ENCODE measurements around the gene ARHGAP19. TPM values are rescaled to one million over a fixed set of nuclear protein-coding genes. Genes with fewer than 3 reads are reported as not detected.

The ARHGAP19 gene
- polyA plus RNA-seq, 4 donors: 2.2 to 15.2 (median 3.7) TPM

DNA sequence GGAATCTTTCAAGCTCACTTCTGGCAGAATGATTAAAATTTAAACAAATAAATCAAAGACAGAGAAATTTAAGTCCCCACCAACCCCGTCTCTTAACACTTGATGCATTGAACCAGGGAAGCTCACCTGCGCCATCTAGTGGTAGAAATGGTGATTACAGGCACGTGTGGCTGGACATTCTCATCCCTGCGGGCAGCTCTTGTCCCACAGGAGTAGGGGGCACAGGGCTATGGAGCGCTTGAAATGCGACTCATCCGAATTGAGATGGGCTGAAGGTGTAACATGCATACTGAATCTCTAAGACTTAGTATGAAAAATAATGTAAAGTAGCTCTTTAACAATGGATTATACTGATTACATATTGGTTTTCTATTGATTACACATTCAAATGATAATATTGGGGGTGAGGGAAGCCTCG, 81.9 kb downstream of the ARHGAP19 start:
- H3K27me3 ChIP-seq (ENCODE audit: control insufficient read depth in 3 of 3, insufficient read depth in 3 of 3, low read length in 3 of 3): peaks cover 0 to 2% (median 0%) of the 10 kb centered on the region in 3 donors
- peak; percentile 70 to 73 for DNase-seq
- no peaks in the 10 kb centered on the region for H3K9me3 ChIP-seq (ENCODE audit: control insufficient read depth in 2 of 2, insufficient read depth in 1 of 2, low read depth in 1 of 2, low read length in 1 of 2)
- no peak overlapping the region for H3K27ac ChIP-seq (ENCODE audit: low read depth in 1 of 3, low read length in 2 of 3)
- peaks cover 0 to under 1% (median 0%) of the 10 kb centered on the region in 3 donors for H3K36me3 ChIP-seq (ENCODE audit: control insufficient read depth in 3 of 3, insufficient read depth in 2 of 3, low read depth in 1 of 3, low read length in 3 of 3)
- H3K4me1 ChIP-seq (ENCODE audit: control insufficient read depth in 3 of 3, insufficient read depth in 2 of 3, low read depth in 1 of 3, low read length in 2 of 3): no peaks in the 10 kb centered on the region
- WGBS, 3 donors: 2 to 11% (median 5%) methylated on average over 8 of the region's 8 CpGs
- no peak overlapping the region for H3K4me3 ChIP-seq (ENCODE audit: low read depth in 1 of 3, low read length in 3 of 3)
- FAIRE-seq: no peak

DNA sequence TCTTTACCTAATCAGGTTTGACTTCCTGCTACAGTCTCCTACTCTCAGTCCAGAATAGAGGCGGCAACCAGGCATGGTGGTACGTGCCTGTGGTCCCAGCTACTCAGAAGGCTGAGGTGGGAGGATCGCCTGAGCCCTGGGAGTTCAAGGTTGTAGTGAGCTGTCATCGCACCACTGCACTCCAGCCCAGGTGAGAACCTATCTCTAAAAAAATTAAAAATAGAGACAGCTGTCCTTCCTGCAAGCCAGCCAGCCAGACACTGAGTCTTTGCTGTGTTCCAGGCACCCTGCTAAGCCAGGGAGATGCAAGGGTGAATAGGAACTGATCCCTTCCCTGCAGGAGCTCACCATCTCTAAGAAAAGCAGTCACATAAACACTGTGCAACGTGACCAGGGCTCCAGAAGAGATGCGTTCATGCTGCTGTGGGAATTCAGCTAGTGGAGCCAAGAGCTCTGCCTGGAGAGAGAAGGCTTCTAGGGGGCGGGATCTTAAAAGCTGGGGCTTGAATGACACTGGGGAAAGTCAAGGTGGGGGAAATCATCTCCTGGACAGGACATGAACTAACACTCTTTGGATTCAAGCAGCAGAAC, 84.6 kb downstream of the ARHGAP19 start:
- no peak for FAIRE-seq
- 49 to 55% (median 50%) methylated on average over 7 of the region's 7 CpGs for WGBS, 3 donors
- DNase-seq: no peak

DNA sequence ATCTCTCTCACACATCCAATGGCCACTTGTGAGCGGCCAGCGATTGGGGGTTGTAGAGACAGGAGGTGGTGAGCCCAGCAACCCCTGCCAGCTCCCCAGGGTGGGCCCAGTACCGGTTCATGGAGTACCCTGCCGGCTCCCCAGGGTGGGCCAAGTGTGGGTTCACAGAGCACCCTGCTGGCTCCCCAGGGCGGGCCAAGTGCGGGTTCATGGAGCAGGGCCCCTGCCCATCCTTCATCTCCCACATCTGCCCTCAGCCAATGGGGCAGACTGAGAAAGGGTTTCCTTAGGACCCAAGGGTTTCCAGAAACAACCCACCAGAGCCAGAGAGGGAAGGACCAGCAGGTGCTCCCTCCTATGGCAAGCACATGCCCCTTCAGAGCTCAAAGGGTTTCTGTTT, 85.3 kb downstream of the ARHGAP19 start:
- no peak for DNase-seq
- Histone ChIP-seq H3K27ac (ENCODE audit: low read depth in 1 of 3, low read length in 2 of 3) (no peak overlapping the region), H3K4me3 (ENCODE audit: low read depth in 1 of 3, low read length in 3 of 3) (no peak overlapping the region), H3K9me3 (ENCODE audit: control insufficient read depth in 2 of 2, insufficient read depth in 1 of 2, low read depth in 1 of 2, low read length in 1 of 2) (no peaks in the 10 kb centered on the region), H3K4me1 (ENCODE audit: control insufficient read depth in 3 of 3, insufficient read depth in 2 of 3, low read depth in 1 of 3, low read length in 2 of 3) (no peaks in the 10 kb centered on the region), H3K27me3 (ENCODE audit: control insufficient read depth in 3 of 3, insufficient read depth in 3 of 3, low read length in 3 of 3) (peaks cover 0 to 6% (median 0%) of the 10 kb centered on the region in 3 donors), H3K36me3 (ENCODE audit: control insufficient read depth in 3 of 3, insufficient read depth in 2 of 3, low read depth in 1 of 3, low read length in 3 of 3) (no peaks in the 10 kb centered on the region)
- FAIRE-seq: no peak
- WGBS, 3 donors: 85 to 89% (median 88%) methylated on average over 6 of the region's 6 CpGs

More for the DNA sequence above, 84.6 kb downstream of the ARHGAP19 start:
- Histone ChIP-seq H3K36me3 (ENCODE audit: control insufficient read depth in 3 of 3, insufficient read depth in 2 of 3, low read depth in 1 of 3, low read length in 3 of 3) (no peaks in the 10 kb centered on the region), H3K27me3 (ENCODE audit: control insufficient read depth in 3 of 3, insufficient read depth in 3 of 3, low read length in 3 of 3) (peaks cover 0 to 6% (median 0%) of the 10 kb centered on the region in 3 donors), H3K9me3 (ENCODE audit: control insufficient read depth in 2 of 2, insufficient read depth in 1 of 2, low read depth in 1 of 2, low read length in 1 of 2) (no peaks in the 10 kb centered on the region), H3K4me1 (ENCODE audit: control insufficient read depth in 3 of 3, insufficient read depth in 2 of 3, low read depth in 1 of 3, low read length in 2 of 3) (no peaks in the 10 kb centered on the region), H3K27ac (ENCODE audit: low read depth in 1 of 3, low read length in 2 of 3) (no peak overlapping the region), H3K4me3 (ENCODE audit: low read depth in 1 of 3, low read length in 3 of 3) (no peak overlapping the region)

DNA sequence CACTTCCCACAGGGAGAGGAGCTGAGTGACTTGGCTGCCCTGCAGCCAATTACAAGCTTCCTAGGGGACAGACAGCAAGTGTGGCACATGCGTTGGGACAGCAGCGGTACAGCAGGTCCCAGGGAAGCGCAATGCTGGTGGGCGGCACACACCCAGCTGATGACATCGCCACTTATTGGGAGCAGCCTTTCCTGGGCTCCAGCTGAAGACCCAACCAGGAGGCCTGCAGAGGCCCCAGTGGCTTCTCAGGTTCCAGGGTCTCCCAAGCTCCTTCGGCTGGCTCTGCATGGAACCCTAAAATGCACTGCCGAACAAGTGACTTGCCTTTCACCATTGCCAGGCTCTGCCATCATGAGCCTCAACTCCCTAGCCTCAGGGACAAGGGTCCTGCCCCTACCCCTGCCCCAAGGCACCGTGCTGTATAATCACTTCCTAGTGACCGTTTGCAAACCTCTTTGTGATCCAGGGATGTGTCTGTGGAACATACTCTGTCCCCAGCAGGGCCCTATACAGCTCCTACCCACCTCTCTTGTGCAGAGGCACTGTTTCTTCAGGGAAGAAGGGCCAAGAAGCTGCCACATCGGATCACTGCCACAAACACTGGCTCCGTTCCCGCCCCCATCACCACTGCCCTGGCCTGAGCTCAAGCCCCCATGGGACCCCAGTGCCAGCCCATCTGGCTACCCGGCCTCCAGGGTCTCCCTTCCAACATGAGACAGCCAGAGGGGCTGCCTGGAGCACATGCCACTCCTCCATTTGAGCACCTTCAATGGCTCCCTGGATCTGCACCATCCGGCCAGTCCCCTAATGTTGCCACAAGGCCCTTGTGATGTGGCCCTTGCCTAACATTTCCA, 87.4 kb downstream of the ARHGAP19 start:
- no peak overlapping the region for H3K27ac ChIP-seq (ENCODE audit: low read depth in 1 of 3, low read length in 2 of 3)
- H3K9me3 ChIP-seq (ENCODE audit: control insufficient read depth in 2 of 2, insufficient read depth in 1 of 2, low read depth in 1 of 2, low read length in 1 of 2): no peaks in the 10 kb centered on the region
- no peaks in the 10 kb centered on the region for H3K36me3 ChIP-seq (ENCODE audit: control insufficient read depth in 3 of 3, insufficient read depth in 2 of 3, low read depth in 1 of 3, low read length in 3 of 3)
- DNase-seq: no peak
- H3K4me3 ChIP-seq (ENCODE audit: low read depth in 1 of 3, low read length in 3 of 3): no peak overlapping the region
- 87 to 91% (median 90%) methylated on average over 14 of the region's 14 CpGs for WGBS, 3 donors
- H3K4me1 ChIP-seq (ENCODE audit: control insufficient read depth in 3 of 3, insufficient read depth in 2 of 3, low read depth in 1 of 3, low read length in 2 of 3): no peaks in the 10 kb centered on the region
- FAIRE-seq: no peak
- H3K27me3 ChIP-seq (ENCODE audit: control insufficient read depth in 3 of 3, insufficient read depth in 3 of 3, low read length in 3 of 3): peaks cover 0 to 6% (median 0%) of the 10 kb centered on the region in 3 donors

DNA sequence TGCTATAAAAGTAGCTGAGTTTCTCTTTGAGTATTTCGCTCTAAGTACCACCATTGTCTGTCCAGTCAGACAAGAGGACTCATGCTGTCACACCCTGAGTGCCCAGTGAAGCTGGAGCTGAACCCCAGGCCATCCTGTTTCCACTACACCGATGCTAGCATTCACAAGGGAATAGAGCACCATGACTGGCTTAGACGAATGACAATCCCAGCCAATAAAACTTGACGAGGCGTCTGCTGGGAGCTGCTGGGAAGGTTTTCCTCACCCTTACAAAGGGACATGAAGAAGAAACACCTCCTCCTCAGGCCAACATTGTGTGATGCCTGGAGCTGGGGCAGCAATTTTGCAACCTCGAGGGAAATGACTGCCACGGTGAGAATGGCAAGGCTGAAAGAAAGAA, 89.2 kb downstream of the ARHGAP19 start:
- FAIRE-seq (no peak), DNase-seq (no peak)
- Histone ChIP-seq H3K4me3 (ENCODE audit: low read depth in 1 of 3, low read length in 3 of 3) (no peak overlapping the region), H3K9me3 (ENCODE audit: control insufficient read depth in 2 of 2, insufficient read depth in 1 of 2, low read depth in 1 of 2, low read length in 1 of 2) (no peaks in the 10 kb centered on the region), H3K4me1 (ENCODE audit: control insufficient read depth in 3 of 3, insufficient read depth in 2 of 3, low read depth in 1 of 3, low read length in 2 of 3) (no peaks in the 10 kb centered on the region), H3K36me3 (ENCODE audit: control insufficient read depth in 3 of 3, insufficient read depth in 2 of 3, low read depth in 1 of 3, low read length in 3 of 3) (no peaks in the 10 kb centered on the region), H3K27me3 (ENCODE audit: control insufficient read depth in 3 of 3, insufficient read depth in 3 of 3, low read length in 3 of 3) (peaks cover 0 to 6% (median 0%) of the 10 kb centered on the region in 3 donors), H3K27ac (ENCODE audit: low read depth in 1 of 3, low read length in 2 of 3) (no peak overlapping the region)
- whole genome bisulfite sequencing, 3 donors: 86 to 90% (median 86%) methylated on average over 7 of the region's 7 CpGs

DNA sequence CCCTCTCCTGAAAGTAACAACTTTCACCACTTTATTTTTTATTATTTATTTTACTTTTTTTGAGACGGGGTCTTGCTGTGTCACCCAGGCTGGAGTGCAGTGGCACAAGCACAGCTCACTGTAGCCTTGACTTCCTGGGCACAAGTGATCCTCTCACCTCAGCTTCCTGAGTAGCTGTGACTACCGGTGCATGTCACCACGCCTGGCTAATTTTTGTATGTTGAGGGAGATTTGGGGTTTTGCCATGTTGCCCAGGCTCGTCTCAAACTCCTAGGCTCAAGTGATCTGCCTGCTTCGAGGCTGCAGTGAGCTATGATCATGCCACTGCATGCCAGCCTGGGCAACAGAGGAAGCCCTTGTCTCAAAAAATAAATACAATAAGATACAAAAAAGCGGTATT, 91.8 kb downstream of the ARHGAP19 start:
- 64 to 73% (median 66%) methylated on average over 6 of the region's 6 CpGs for WGBS, 3 donors
- no peaks in the 10 kb centered on the region for H3K9me3 ChIP-seq (ENCODE audit: control insufficient read depth in 2 of 2, insufficient read depth in 1 of 2, low read depth in 1 of 2, low read length in 1 of 2)
- DNase-seq (no peak), FAIRE-seq (no peak)
- peaks cover 0 to 2% (median 0%) of the 10 kb centered on the region in 3 donors for H3K4me1 ChIP-seq (ENCODE audit: control insufficient read depth in 3 of 3, insufficient read depth in 2 of 3, low read depth in 1 of 3, low read length in 2 of 3)
- no peaks in the 10 kb centered on the region for H3K36me3 ChIP-seq (ENCODE audit: control insufficient read depth in 3 of 3, insufficient read depth in 2 of 3, low read depth in 1 of 3, low read length in 3 of 3)
- peaks cover 0 to 17% (median 2%) of the 10 kb centered on the region in 3 donors for H3K27me3 ChIP-seq (ENCODE audit: control insufficient read depth in 3 of 3, insufficient read depth in 3 of 3, low read length in 3 of 3)
- H3K4me3 ChIP-seq (ENCODE audit: low read depth in 1 of 3, low read length in 3 of 3): no peak overlapping the region
- H3K27ac ChIP-seq (ENCODE audit: low read depth in 1 of 3, low read length in 2 of 3): no peak overlapping the region

DNA sequence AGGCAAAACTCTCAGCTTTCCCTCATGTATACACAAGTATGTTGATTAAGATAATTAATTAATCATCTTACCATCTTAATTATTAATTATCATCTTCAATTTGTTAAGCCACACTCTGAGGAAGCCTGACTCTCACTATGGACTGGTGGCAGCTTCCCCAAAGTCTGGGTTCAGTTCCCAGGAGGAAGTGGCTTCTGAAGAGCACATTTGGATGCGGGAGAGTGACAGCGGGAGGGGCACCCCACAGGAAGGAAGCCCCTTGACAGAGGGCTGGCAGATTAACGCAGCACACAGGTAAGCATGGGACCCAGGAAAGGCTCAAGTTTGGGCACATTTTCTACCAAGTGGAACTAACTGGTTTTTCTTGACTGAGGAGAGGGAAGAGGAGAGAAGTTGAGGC, 93.3 kb downstream of the ARHGAP19 start:
- Histone ChIP-seq H3K4me3 (ENCODE audit: low read depth in 1 of 3, low read length in 3 of 3) (no peak overlapping the region), H3K9me3 (ENCODE audit: control insufficient read depth in 2 of 2, insufficient read depth in 1 of 2, low read depth in 1 of 2, low read length in 1 of 2) (no peaks in the 10 kb centered on the region), H3K27ac (ENCODE audit: low read depth in 1 of 3, low read length in 2 of 3) (no peak overlapping the region), H3K4me1 (ENCODE audit: control insufficient read depth in 3 of 3, insufficient read depth in 2 of 3, low read depth in 1 of 3, low read length in 2 of 3) (peaks cover 0 to 2% (median 0%) of the 10 kb centered on the region in 3 donors), H3K27me3 (ENCODE audit: control insufficient read depth in 3 of 3, insufficient read depth in 3 of 3, low read length in 3 of 3) (peaks cover 0 to 19% (median 2%) of the 10 kb centered on the region in 3 donors), H3K36me3 (ENCODE audit: control insufficient read depth in 3 of 3, insufficient read depth in 2 of 3, low read depth in 1 of 3, low read length in 3 of 3) (no peaks in the 10 kb centered on the region)
- 43 to 71% (median 58%) methylated on average over 3 of the region's 3 CpGs for WGBS, 3 donors
- DNase-seq: no peak
- FAIRE-seq: no peak

DNA sequence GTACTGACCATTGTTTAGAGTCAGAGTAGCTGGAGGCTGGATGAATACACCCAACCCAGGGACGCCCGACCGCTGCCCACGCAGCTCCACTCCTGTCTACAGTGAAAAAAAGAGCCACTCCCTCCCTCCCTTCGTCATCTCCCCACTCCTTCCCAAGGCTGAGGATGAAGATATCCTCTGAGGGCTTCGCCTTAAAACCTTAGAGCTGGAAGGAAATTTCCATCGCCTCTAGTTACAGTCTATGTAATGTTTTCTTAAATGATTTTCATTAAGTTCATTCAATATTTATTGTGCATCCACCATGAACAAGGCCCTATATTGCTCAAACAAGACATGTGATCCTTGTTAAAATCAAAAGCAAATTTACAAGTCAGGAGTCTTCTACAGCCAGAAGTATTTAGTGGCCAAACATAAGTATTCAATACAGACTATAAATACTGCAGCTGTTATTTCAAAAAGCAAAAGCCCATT, 95.4 kb downstream of the ARHGAP19 start:
- Histone ChIP-seq H3K4me3 (ENCODE audit: low read depth in 1 of 3, low read length in 3 of 3) (no peak overlapping the region), H3K27me3 (ENCODE audit: control insufficient read depth in 3 of 3, insufficient read depth in 3 of 3, low read length in 3 of 3) (peaks cover 0 to 19% (median 2%) of the 10 kb centered on the region in 3 donors), H3K9me3 (ENCODE audit: control insufficient read depth in 2 of 2, insufficient read depth in 1 of 2, low read depth in 1 of 2, low read length in 1 of 2) (peaks cover 0 to under 1% of the 10 kb centered on the region in 2 donors), H3K4me1 (ENCODE audit: control insufficient read depth in 3 of 3, insufficient read depth in 2 of 3, low read depth in 1 of 3, low read length in 2 of 3) (peaks cover 0 to 2% (median 0%) of the 10 kb centered on the region in 3 donors), H3K27ac (ENCODE audit: low read depth in 1 of 3, low read length in 2 of 3) (no peak overlapping the region), H3K36me3 (ENCODE audit: control insufficient read depth in 3 of 3, insufficient read depth in 2 of 3, low read depth in 1 of 3, low read length in 3 of 3) (no peaks in the 10 kb centered on the region)
- DNase-seq (no peak), FAIRE-seq (no peak)
- WGBS, 3 donors: 58 to 68% (median 63%) methylated on average over 7 of the region's 7 CpGs
